ENCODE measurements around the gene ANO9.

The ANO9 gene

GRCh38 chr11:452203-452744 is 10.5 kb upstream of the ANO9 start:
- Histone ChIP-seq H3K9me3 (ENCODE audit: control insufficient read depth, low read length) (no peaks in the 10 kb centered on the region), H3K36me3 (ENCODE audit: control insufficient read depth in 1 of 2, insufficient read depth in 2 of 2, low read depth in 1 of 2, low read length in 2 of 2) (peaks cover 18 to 45% of the 10 kb centered on the region in 2 experiments), H3K4me3 (ENCODE audit: insufficient read depth in 1 of 2, low read depth in 1 of 2, low read length in 2 of 2) (no peak overlapping the region), H3K79me1 (replicated peaks; ENCODE audit: low read length, poor library complexity, severe bottlenecking) (peaks cover 38% of the 10 kb centered on the region), H3K4me2 (ENCODE audit: low read length, poor library complexity, severe bottlenecking) (no peak overlapping the region), H3K18ac (ENCODE audit: low read depth in 1 of 2, low read length in 2 of 2) (no peak overlapping the region), H3K23ac (ENCODE audit: low read length in 2 of 2) (no peak overlapping the region), H2BK120ac (ENCODE audit: low read depth, low read length) (no peak overlapping the region), H3K9ac (ENCODE audit: low read length) (no peak overlapping the region), H3K4me1 (ENCODE audit: control insufficient read depth, insufficient read depth, low read depth, low read length) (peaks cover 43% of the 10 kb centered on the region), H2BK5ac (ENCODE audit: low read depth, low read length, poor library complexity, severe bottlenecking) (no peak overlapping the region), H4K8ac (ENCODE audit: low read length) (no peak overlapping the region), H3K4ac (ENCODE audit: low read depth in 1 of 2, low read length in 2 of 2) (no peak overlapping the region), H2AFZ (ENCODE audit: low read depth, low read length) (no peak overlapping the region), H3K27me3 (ENCODE audit: control insufficient read depth in 1 of 2, insufficient read depth in 1 of 2, low read length in 2 of 2) (no peaks in the 10 kb centered on the region), H2BK15ac (ENCODE audit: low read depth, poor library complexity, severe bottlenecking) (no peak overlapping the region), H4K91ac (ENCODE audit: low read length) (no peak overlapping the region), H3K14ac (ENCODE audit: low read length in 2 of 2) (no peak overlapping the region), H2BK12ac (ENCODE audit: low read length in 2 of 2) (no peak overlapping the region), H3K27ac (ENCODE audit: low read length, poor library complexity, severe bottlenecking) (no peak overlapping the region), H2AK5ac (ENCODE audit: low read length, severe bottlenecking) (no peak overlapping the region)
- 96% methylated on average over 12 of the region's 12 CpGs for WGBS
- DNase-seq, result no peak

- Histone ChIP-seq H3K4ac (ENCODE audit: low read depth in 1 of 2, low read length in 2 of 2) (no peak overlapping the region), H3K4me1 (ENCODE audit: control insufficient read depth, insufficient read depth, low read depth, low read length) (peaks cover 43% of the 10 kb centered on the region), H3K9ac (ENCODE audit: low read length) (peak overlapping the region; percentile 90), H3K79me1 (replicated peaks; ENCODE audit: low read length, poor library complexity, severe bottlenecking) (peaks cover 36% of the 10 kb centered on the region), H2AFZ (ENCODE audit: low read depth, low read length) (no peak overlapping the region), H3K23ac (ENCODE audit: low read length in 2 of 2) (no peak overlapping the region), H3K36me3 (ENCODE audit: control insufficient read depth in 1 of 2, insufficient read depth in 2 of 2, low read depth in 1 of 2, low read length in 2 of 2) (peaks cover 18 to 41% of the 10 kb centered on the region in 2 experiments), H2BK5ac (ENCODE audit: low read depth, low read length, poor library complexity, severe bottlenecking) (no peak overlapping the region), H4K8ac (ENCODE audit: low read length) (no peak overlapping the region), H3K27me3 (ENCODE audit: control insufficient read depth in 1 of 2, insufficient read depth in 1 of 2, low read length in 2 of 2) (no peaks in the 10 kb centered on the region), H3K4me3 (ENCODE audit: insufficient read depth in 1 of 2, low read depth in 1 of 2, low read length in 2 of 2) (peak overlapping the region; percentile 93 to 97), H3K4me2 (ENCODE audit: low read length, poor library complexity, severe bottlenecking) (peak overlapping the region; percentile 78), H3K27ac (ENCODE audit: low read length, poor library complexity, severe bottlenecking) (no peak overlapping the region), H3K18ac (ENCODE audit: low read depth in 1 of 2, low read length in 2 of 2) (no peak overlapping the region), H2BK12ac (ENCODE audit: low read length in 2 of 2) (no peak overlapping the region), H2AK5ac (ENCODE audit: low read length, severe bottlenecking) (no peak overlapping the region), H2BK15ac (ENCODE audit: low read depth, poor library complexity, severe bottlenecking) (no peak overlapping the region), H3K9me3 (ENCODE audit: control insufficient read depth, low read length) (no peaks in the 10 kb centered on the region), H4K91ac (ENCODE audit: low read length) (peak overlapping the region; percentile 25), H2BK120ac (ENCODE audit: low read depth, low read length) (no peak overlapping the region), H3K14ac (ENCODE audit: low read length in 2 of 2) (no peak overlapping the region)
- WGBS, result 94% methylated on average over 14 of the region's 14 CpGs
- no peak for DNase-seq
Observed at GRCh38 chr11:451738-452137, 9.9 kb upstream of the ANO9 start.

GRCh38 chr11:450809-451451 is 9.1 kb upstream of the ANO9 start:
- WGBS, result 8% methylated on average over 39 of the region's 46 CpGs
- H3K27ac ChIP-seq (ENCODE audit: low read length, poor library complexity, severe bottlenecking), result no peak overlapping the region

More at GRCh38 chr11:450809-451451, 9.1 kb upstream of the ANO9 start:
- H3K4me2 ChIP-seq (ENCODE audit: low read length, poor library complexity, severe bottlenecking), result peak overlapping the region; percentile 78
- H3K27me3 ChIP-seq (ENCODE audit: control insufficient read depth in 1 of 2, insufficient read depth in 1 of 2, low read length in 2 of 2), result no peaks in the 10 kb centered on the region
- peak overlapping the region; percentile 61 for H2AFZ ChIP-seq (ENCODE audit: low read depth, low read length)
- H2BK5ac ChIP-seq (ENCODE audit: low read depth, low read length, poor library complexity, severe bottlenecking), result no peak overlapping the region
- H3K79me1 ChIP-seq (replicated peaks; ENCODE audit: low read length, poor library complexity, severe bottlenecking), result peaks cover 32% of the 10 kb centered on the region
- H4K8ac ChIP-seq (ENCODE audit: low read length), result peak overlapping the region; percentile 42
- H3K4ac ChIP-seq (ENCODE audit: low read depth in 1 of 2, low read length in 2 of 2), result peak overlapping the region; percentile 52 to 68
- peak overlapping the region in 1 of 2 experiments; percentile 88 for H3K14ac ChIP-seq (ENCODE audit: low read length in 2 of 2)
- H2BK12ac ChIP-seq (ENCODE audit: low read length in 2 of 2), result peak overlapping the region in 1 of 2 experiments; percentile 45
- H3K23ac ChIP-seq (ENCODE audit: low read length in 2 of 2), result no peak overlapping the region
- peaks cover 40% of the 10 kb centered on the region for H3K4me1 ChIP-seq (ENCODE audit: control insufficient read depth, insufficient read depth, low read depth, low read length)
- peak overlapping the region; percentile 90 for H3K9ac ChIP-seq (ENCODE audit: low read length)
- no peak overlapping the region for H4K91ac ChIP-seq (ENCODE audit: low read length)
- H2AK5ac ChIP-seq (ENCODE audit: low read length, severe bottlenecking), result no peak overlapping the region
- peak overlapping the region; percentile 78 for H2BK120ac ChIP-seq (ENCODE audit: low read depth, low read length)
- peak; percentile 77 for DNase-seq
- H2BK15ac ChIP-seq (ENCODE audit: low read depth, poor library complexity, severe bottlenecking), result peak overlapping the region; percentile 95
- peak overlapping the region; percentile 67 to 90 for H3K18ac ChIP-seq (ENCODE audit: low read depth in 1 of 2, low read length in 2 of 2)
- H3K9me3 ChIP-seq (ENCODE audit: control insufficient read depth, low read length), result no peaks in the 10 kb centered on the region
- H3K36me3 ChIP-seq (ENCODE audit: control insufficient read depth in 1 of 2, insufficient read depth in 2 of 2, low read depth in 1 of 2, low read length in 2 of 2), result peaks cover 18 to 41% of the 10 kb centered on the region in 2 experiments
- H3K4me3 ChIP-seq (ENCODE audit: insufficient read depth in 1 of 2, low read depth in 1 of 2, low read length in 2 of 2), result peak overlapping the region; percentile 93 to 97

Data from mesenchymal stem cell (in vitro differentiated cells and primary cell).